Measurements from ENCODE around the gene PEX11A.
"Not testable (repeated sequence)": the region's sequence is repeated elsewhere in the genome, so short reads cannot be mapped to it uniquely, and the experiment has no call there.

The PEX11A gene

GRCh38 chr15:89690276-89691218 lies at the start of gene PEX11A, which contains the start of gene WDR93:
Gene PEX11A, minus strand, starts transcription at chr15:89690754. Its CDS starts 122 bp downstream, at chr15:89690632.
Gene WDR93, plus strand, starts transcription at chr15:89690811. Its CDS starts 10,936 bp downstream, at chr15:89701747.
- DNase-seq = peak; percentile 3

- DNase-seq = peak; percentile 38
These were observed 49.6 kb upstream of the PEX11A start for GRCh38 chr15:89740137-89740536.

GRCh38 chr15:89735773-89736172 lies 45.2 kb upstream of the PEX11A start:
- no peak for DNase-seq

GRCh38 chr15:89732451-89733172 lies 42.1 kb upstream of the PEX11A start:
- DNase-seq = no peak

GRCh38 chr15:89731275-89731674 lies 40.7 kb upstream of the PEX11A start:
- no peak for DNase-seq

- DNase-seq = no peak
These were observed 37.7 kb upstream of the PEX11A start for GRCh38 chr15:89728254-89728653.

GRCh38 chr15:89725064-89725463 lies 34.5 kb upstream of the PEX11A start:
- DNase-seq = no peak

GRCh38 chr15:89724621-89725020 lies 34.1 kb upstream of the PEX11A start:
- no peak for DNase-seq

GRCh38 chr15:89723031-89723430 lies 32.5 kb upstream of the PEX11A start:
- DNase-seq = no peak

- no peak for DNase-seq
These were observed 24.2 kb upstream of the PEX11A start for GRCh38 chr15:89714775-89715174.

GRCh38 chr15:89707577-89707976 lies 17.0 kb upstream of the PEX11A start:
- DNase-seq = no peak

- no peak for DNase-seq
These were observed 13.9 kb upstream of the PEX11A start for GRCh38 chr15:89704411-89704810.

GRCh38 chr15:89695198-89695597 lies 4.6 kb upstream of the PEX11A start:
- no peak for DNase-seq

- DNase-seq = no peak
These were observed 3.1 kb upstream of the PEX11A start for GRCh38 chr15:89693696-89694095.

- DNase-seq = no peak
These were observed 2.5 kb upstream of the PEX11A start for GRCh38 chr15:89693091-89693490.

- not testable (repeated sequence) for DNase-seq
These were observed 651 bp downstream of the PEX11A start for GRCh38 chr15:89689930-89690275.

- DNase-seq = no peak
These were observed 4.0 kb downstream of the PEX11A start for GRCh38 chr15:89686522-89686921.

GRCh38 chr15:89685995-89686394 lies 4.6 kb downstream of the PEX11A start:
- DNase-seq = no peak

- no peak for DNase-seq
These were observed 9.4 kb downstream of the PEX11A start for GRCh38 chr15:89681146-89681545.

- no peak for DNase-seq
These were observed 10.2 kb downstream of the PEX11A start for GRCh38 chr15:89680282-89680873.

- DNase-seq = no peak
These were observed 11.3 kb downstream of the PEX11A start, which contains the start of gene PLIN1 for GRCh38 chr15:89679212-89679611. Gene PLIN1, minus strand, starts transcription at chr15:89679367. Its CDS starts 1,878 bp downstream, at chr15:89677489.

- DNase-seq = no peak
These were observed 13.2 kb downstream of the PEX11A start for GRCh38 chr15:89677381-89677780.

- no peak for DNase-seq
These were observed 14.9 kb downstream of the PEX11A start for GRCh38 chr15:89675606-89676005.
